ENCODE results near the gene STK24. TPM values are rescaled to one million over a fixed set of nuclear protein-coding genes. Genes with fewer than 3 reads are reported as not detected.

STK24 gene
- total RNA-seq, 1 experiment from 2014 or later, result 107 TPM

- H3K36me3 ChIP-seq (replicated peaks; ENCODE audit: control insufficient read depth, insufficient read depth, low read length), result peaks cover 1% of the 10 kb centered on the region; the same call in 1 of the 2 replicates
- no peak overlapping the region for H3K4me3 ChIP-seq (ENCODE audit: insufficient read depth, low read depth, low read length)
- no peak for DNase-seq
- H3K27me3 ChIP-seq (ENCODE audit: control insufficient read depth, insufficient read depth, low read length), result no peaks in the 10 kb centered on the region
Measured at GRCh38 chr13:98509271-98510155, 67.4 kb downstream of the STK24 start.

GRCh38 chr13:98508685-98509084, 68.2 kb downstream of the STK24 start:
- DNase-seq, result no peak
- Histone ChIP-seq H3K36me3 (replicated peaks; ENCODE audit: control insufficient read depth, insufficient read depth, low read length) (peaks cover 1% of the 10 kb centered on the region; the same call in 1 of the 2 replicates), H3K27me3 (ENCODE audit: control insufficient read depth, insufficient read depth, low read length) (no peaks in the 10 kb centered on the region), H3K4me3 (ENCODE audit: insufficient read depth, low read depth, low read length) (no peak overlapping the region)

- Histone ChIP-seq H3K36me3 (replicated peaks; ENCODE audit: control insufficient read depth, insufficient read depth, low read length) (no peaks in the 10 kb centered on the region; the same call in 1 of the 2 replicates), H3K4me3 (ENCODE audit: insufficient read depth, low read depth, low read length) (no peak overlapping the region), H3K27me3 (ENCODE audit: control insufficient read depth, insufficient read depth, low read length) (no peaks in the 10 kb centered on the region)
- DNase-seq, result no peak
Measured at GRCh38 chr13:98508280-98508679, 68.6 kb downstream of the STK24 start.

DNA sequence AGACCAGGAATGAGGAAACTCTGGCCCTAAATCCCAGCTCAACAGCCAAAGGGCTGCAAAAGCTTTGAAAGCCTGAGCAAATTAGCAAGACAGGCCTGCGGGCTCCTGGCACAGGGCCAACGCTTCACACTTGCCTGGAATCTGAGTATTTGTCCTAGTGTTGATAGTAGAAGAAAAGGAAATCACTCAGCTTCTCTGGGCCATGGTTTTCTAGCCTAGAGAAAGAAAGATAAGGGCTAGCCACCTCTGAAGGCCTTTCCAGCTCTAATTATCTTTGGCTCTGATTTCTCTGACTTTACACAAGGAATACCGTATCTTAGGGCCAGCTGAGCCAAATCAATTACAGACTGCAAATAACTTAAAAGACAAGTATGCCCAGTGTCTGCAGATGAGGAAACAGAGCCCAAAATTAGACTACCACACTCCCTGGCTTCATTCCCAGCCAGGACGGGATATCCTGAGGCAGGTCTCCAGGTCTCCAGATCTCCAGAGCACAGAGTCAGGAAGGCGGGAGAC, 69.6 kb downstream of the STK24 start:
- Histone ChIP-seq H3K36me3 (replicated peaks; ENCODE audit: control insufficient read depth, insufficient read depth, low read length) (no peaks in the 10 kb centered on the region; the same call in 1 of the 2 replicates), H3K27me3 (ENCODE audit: control insufficient read depth, insufficient read depth, low read length) (no peaks in the 10 kb centered on the region), H3K4me3 (ENCODE audit: insufficient read depth, low read depth, low read length) (no peak overlapping the region)
- DNase-seq, result no peak

DNA sequence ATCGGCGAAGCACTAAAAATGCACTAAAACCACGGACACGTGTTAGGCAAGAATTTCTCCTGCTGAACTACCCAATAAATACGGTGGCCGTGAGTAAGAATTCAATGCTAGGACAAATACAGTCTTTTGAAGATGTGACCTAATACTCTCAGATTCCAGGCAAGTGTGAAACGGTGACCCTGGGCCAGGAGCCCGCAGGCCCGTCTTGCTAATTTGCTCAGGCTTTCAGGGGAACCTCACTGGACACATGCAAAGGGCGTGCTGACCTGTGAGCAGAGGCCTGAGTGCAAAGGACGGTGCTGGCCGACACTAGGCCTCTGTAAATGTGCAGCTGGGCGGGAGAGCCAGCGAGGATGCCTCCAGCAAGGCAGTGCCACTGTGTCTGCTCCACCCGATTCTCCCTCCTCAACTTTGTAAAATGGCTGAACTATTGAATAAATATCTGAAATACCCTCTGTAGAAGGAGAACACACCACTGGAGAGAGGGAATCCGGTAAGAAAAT, 70.1 kb downstream of the STK24 start:
- no peak for DNase-seq
- no peaks in the 10 kb centered on the region for H3K27me3 ChIP-seq (ENCODE audit: control insufficient read depth, insufficient read depth, low read length)
- no peaks in the 10 kb centered on the region; the same call in 1 of the 2 replicates for H3K36me3 ChIP-seq (replicated peaks; ENCODE audit: control insufficient read depth, insufficient read depth, low read length)
- H3K4me3 ChIP-seq (ENCODE audit: insufficient read depth, low read depth, low read length), result no peak overlapping the region

- Histone ChIP-seq H3K27me3 (ENCODE audit: control insufficient read depth, insufficient read depth, low read length) (no peaks in the 10 kb centered on the region), H3K4me3 (ENCODE audit: insufficient read depth, low read depth, low read length) (no peak overlapping the region), H3K36me3 (replicated peaks; ENCODE audit: control insufficient read depth, insufficient read depth, low read length) (no peaks in the 10 kb centered on the region; the same call in 1 of the 2 replicates)
- DNase-seq, result no peak
Measured at GRCh38 chr13:98506322-98506721, 70.6 kb downstream of the STK24 start.

DNA sequence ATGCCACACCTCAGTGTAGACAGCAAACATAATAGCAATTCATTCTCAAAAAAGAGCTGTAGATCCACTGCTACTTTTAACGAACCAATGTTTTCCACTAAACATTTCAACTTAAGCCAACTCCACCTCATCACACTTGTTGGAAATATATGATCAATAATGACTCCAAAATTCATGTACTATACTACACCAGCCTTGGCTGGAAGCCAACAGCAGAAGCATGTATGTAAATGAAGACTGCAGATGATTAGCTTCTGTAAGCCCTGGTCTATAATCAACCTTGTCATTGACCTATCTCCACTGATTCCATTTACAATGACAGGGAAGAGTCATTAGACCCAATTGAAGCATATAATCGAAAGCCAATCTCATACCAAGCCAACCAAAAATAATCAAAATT, 71.7 kb downstream of the STK24 start:
- H3K27me3 ChIP-seq (ENCODE audit: control insufficient read depth, insufficient read depth, low read length), result no peaks in the 10 kb centered on the region

DNA sequence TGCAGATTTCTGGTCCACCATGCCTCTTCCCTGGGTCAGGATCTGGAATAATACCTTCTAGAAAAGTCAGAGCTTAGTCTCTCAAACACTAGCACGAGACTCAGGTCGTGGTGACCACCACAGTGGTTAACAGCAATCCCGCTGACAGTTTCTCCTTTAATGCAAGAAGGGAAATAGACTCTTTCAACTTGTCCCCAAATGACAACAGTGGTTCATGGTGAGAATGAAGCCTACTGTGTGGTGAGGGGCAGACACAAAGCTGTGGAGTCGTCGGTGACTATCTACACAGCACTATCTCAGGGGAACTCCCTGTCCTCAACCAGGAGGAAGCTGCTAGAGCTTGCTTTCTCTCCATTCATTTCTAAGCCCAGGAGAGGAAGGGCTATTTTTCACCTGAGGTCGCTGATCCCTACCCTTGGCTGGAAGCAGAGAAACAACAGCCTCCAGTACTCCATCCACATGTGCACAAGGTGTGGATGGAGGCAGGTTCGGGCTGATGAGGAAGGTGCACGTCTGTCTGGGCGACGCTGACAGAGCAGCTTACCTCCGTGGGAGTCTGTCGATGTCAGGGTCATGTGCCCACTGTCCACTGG, 72.4 kb downstream of the STK24 start:
- Histone ChIP-seq H3K27me3 (ENCODE audit: control insufficient read depth, insufficient read depth, low read length) (no peaks in the 10 kb centered on the region), H3K4me3 (ENCODE audit: insufficient read depth, low read depth, low read length) (no peak overlapping the region), H3K36me3 (replicated peaks; ENCODE audit: control insufficient read depth, insufficient read depth, low read length) (no peaks in the 10 kb centered on the region; the same call in 1 of the 2 replicates)
- DNase-seq, result no peak

More for the DNA sequence above, 71.7 kb downstream of the STK24 start:
- Histone ChIP-seq H3K36me3 (replicated peaks; ENCODE audit: control insufficient read depth, insufficient read depth, low read length) (no peaks in the 10 kb centered on the region; the same call in 1 of the 2 replicates), H3K4me3 (ENCODE audit: insufficient read depth, low read depth, low read length) (no peak overlapping the region)
- DNase-seq, result no peak

- DNase-seq, result no peak
Measured at GRCh38 chr13:98504029-98504351, 72.9 kb downstream of the STK24 start.

GRCh38 chr13:98503175-98504028, 73.5 kb downstream of the STK24 start:
- Histone ChIP-seq H3K27me3 (ENCODE audit: control insufficient read depth, insufficient read depth, low read length) (no peaks in the 10 kb centered on the region), H3K4me3 (ENCODE audit: insufficient read depth, low read depth, low read length) (no peak overlapping the region), H3K36me3 (replicated peaks; ENCODE audit: control insufficient read depth, insufficient read depth, low read length) (no peaks in the 10 kb centered on the region; the same call in 1 of the 2 replicates)
- no peak for DNase-seq

More at GRCh38 chr13:98504029-98504351, 72.9 kb downstream of the STK24 start:
- H3K4me3 ChIP-seq (ENCODE audit: insufficient read depth, low read depth, low read length), result no peak overlapping the region
- no peaks in the 10 kb centered on the region for H3K27me3 ChIP-seq (ENCODE audit: control insufficient read depth, insufficient read depth, low read length)
- no peaks in the 10 kb centered on the region; the same call in 1 of the 2 replicates for H3K36me3 ChIP-seq (replicated peaks; ENCODE audit: control insufficient read depth, insufficient read depth, low read length)

GRCh38 chr13:98500963-98501421, 75.9 kb downstream of the STK24 start:
- no peaks in the 10 kb centered on the region for H3K27me3 ChIP-seq (ENCODE audit: control insufficient read depth, insufficient read depth, low read length)
- no peak for DNase-seq
- H3K4me3 ChIP-seq (ENCODE audit: insufficient read depth, low read depth, low read length), result no peak overlapping the region
- no peaks in the 10 kb centered on the region; the same call in 1 of the 2 replicates for H3K36me3 ChIP-seq (replicated peaks; ENCODE audit: control insufficient read depth, insufficient read depth, low read length)

DNA sequence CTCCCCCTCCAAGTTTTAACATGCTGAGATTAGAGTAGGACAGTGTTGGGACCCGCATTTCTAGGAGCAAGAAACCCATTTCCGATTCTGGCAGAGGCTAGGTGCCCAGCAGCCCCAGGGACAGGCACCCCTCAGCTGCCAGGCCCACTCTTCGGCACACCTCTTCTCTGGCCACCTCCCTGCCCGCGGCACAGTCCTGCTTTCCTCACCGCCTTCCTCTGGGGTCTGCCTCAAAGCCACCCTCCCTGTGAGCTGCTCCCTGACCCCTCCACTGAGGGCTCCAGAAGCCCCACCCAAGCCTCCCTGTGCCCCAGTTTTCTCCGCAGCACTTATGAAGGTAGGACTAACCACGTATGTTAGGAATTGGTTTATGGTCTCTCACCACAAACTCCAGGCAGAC, 79.9 kb downstream of the STK24 start:
- Histone ChIP-seq H3K36me3 (replicated peaks; ENCODE audit: control insufficient read depth, insufficient read depth, low read length) (no peaks in the 10 kb centered on the region; the same call in 1 of the 2 replicates), H3K27me3 (ENCODE audit: control insufficient read depth, insufficient read depth, low read length) (no peaks in the 10 kb centered on the region), H3K4me3 (ENCODE audit: insufficient read depth, low read depth, low read length) (no peak overlapping the region)
- DNase-seq, result no peak

- no peak overlapping the region for H3K4me3 ChIP-seq (ENCODE audit: insufficient read depth, low read depth, low read length)
- no peaks in the 10 kb centered on the region for H3K27me3 ChIP-seq (ENCODE audit: control insufficient read depth, insufficient read depth, low read length)
- no peak for DNase-seq
- H3K36me3 ChIP-seq (replicated peaks; ENCODE audit: control insufficient read depth, insufficient read depth, low read length), result no peaks in the 10 kb centered on the region; the same call in 1 of the 2 replicates
Measured at GRCh38 chr13:98496479-98496791, 80.5 kb downstream of the STK24 start.
